Activated B cell treated with CpG ODN at 0.5 μM for 24 hours (primary cell): ENCODE data around the gene LENG9. TPM values are rescaled to one million over a fixed set of nuclear protein-coding genes. Genes with fewer than 3 reads are reported as not detected.

Source experiments
- ATAC-seq: fragments of 200-7000 bp; cut with Tn5 transposase; one replicate; pipeline ENCODE4 v1.10.0; 2021; ENCODE audit warnings: low read depth, mild to moderate bottlenecking, moderate library complexity
- CTCF ChIA-PET: fragments of 350-600 bp; sonication (Branson Sonifier 250); formaldehyde crosslinking; loops from one replicate; lab custom pipeline; 2021; ENCODE audit warnings: antibody characterized with exemption; lab: Charles Lee
- POLR2A ChIA-PET: fragments of 350-600 bp; sonication (Branson Sonifier 250); formaldehyde crosslinking; loops from one replicate; lab custom pipeline; 2021; ENCODE audit warnings: antibody characterized with exemption; lab: Charles Lee
- DNase-seq: peaks from one replicate; pipeline ENCODE4 v3.0.0; 2022
- H3K27ac Mint-ChIP-seq: one replicate; pipeline ENCODE4 v1.8.0; 2020; ENCODE audit warnings: mixed read lengths
- H3K27me3 Mint-ChIP-seq: one replicate; pipeline ENCODE4 v1.8.0; 2021; ENCODE audit warnings: mixed read lengths
- H3K36me3 Mint-ChIP-seq: one replicate; pipeline ENCODE4 v1.8.0; 2021; ENCODE audit warnings: low read depth, mixed read lengths
- H3K4me1 Mint-ChIP-seq: one replicate; pipeline ENCODE4 v1.8.0; 2021; ENCODE audit warnings: mixed read lengths
- H3K4me3 Mint-ChIP-seq: one replicate; pipeline ENCODE4 v1.8.0; 2020; ENCODE audit warnings: mild to moderate bottlenecking, mixed read lengths
- H3K9me3 Mint-ChIP-seq: one replicate; pipeline ENCODE4 v1.8.0; 2020; ENCODE audit warnings: mixed read lengths
- intact Hi-C: fragments of 100-400 bp; cut with micrococcal nuclease; formaldehyde crosslinking; loops from one replicate; pipeline ENCODE4 v1.15.1; 2024
- total RNA-seq: library from RNA; stranded (reverse); gene quantifications from 2 replicates; pipeline ENCODE4 v1.2.3, GENCODE V29; 2022
- TF ChIP-seq, protein P1 (sequence below): fragments of 200-600 bp; IDR thresholded peaks from one replicate; pipeline ENCODE4 v1.8.0; 2022; ENCODE audit warnings: antibody characterized with exemption, mild to moderate bottlenecking

The LENG9 gene
- total RNA-seq, 1 donor from 2014 or later: 8.5 TPM

DNA sequence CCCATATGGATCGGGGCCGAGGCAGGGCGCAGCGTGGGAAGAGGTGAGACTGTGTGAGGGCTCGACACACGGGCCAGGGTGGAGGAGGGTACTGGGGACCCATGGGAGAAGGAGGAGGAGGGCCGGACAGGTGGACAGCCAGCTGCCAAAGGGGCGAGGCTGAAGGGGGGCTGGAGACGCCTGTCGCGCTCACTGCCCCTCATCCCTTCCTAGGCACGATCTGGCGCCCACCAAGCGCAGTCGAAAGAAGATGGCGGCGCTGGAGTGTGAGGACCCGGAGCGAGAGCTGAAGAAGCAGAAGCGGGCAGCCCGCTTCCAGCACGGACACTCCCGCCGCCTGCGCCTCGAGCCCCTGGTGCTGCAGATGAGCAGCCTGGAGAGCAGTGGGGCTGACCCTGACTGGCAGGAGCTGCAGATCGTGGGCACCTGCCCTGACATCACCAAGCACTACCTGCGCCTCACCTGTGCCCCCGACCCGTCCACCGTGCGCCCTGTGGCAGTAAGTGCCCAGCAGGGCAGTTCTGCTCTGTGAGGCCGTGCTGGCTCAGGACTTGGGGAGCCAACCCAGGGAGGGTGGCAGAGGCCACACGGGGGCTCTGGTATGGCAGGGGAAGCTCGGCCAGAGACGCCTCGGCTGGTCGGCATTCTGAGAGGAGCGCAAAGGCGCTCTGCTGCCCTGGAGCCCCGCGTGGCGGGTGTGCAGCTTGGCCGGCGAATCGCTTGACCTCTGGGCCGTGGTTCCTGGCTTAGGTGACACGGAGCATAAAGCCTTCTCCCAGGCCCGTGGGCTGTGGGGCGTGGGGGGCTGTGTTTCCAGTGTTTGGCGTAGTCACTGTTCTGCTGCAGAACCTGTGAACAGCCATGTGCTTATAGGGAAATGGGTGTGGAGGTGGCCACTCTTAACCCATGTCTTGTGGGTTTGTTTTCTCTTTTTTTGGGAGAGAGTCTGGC, 6.9 kb downstream of the LENG9 start:
- POLR2A ChIA-PET: no interaction called here
- Mint-ChIP-seq H3K27me3 (no peaks in the 10 kb centered on the region), H3K36me3 (peaks cover 92% of the 10 kb centered on the region), H3K27ac (no peak overlapping the region), H3K9me3 (no peaks in the 10 kb centered on the region), H3K4me3 (no peak overlapping the region), H3K4me1 (peaks cover 21% of the 10 kb centered on the region)
- CTCF ChIA-PET: no interaction called here
- intact Hi-C loops: no loop called here
- ATAC-seq (no peak), DNase-seq (no peak)
- TF ChIP-seq, protein P1, sequence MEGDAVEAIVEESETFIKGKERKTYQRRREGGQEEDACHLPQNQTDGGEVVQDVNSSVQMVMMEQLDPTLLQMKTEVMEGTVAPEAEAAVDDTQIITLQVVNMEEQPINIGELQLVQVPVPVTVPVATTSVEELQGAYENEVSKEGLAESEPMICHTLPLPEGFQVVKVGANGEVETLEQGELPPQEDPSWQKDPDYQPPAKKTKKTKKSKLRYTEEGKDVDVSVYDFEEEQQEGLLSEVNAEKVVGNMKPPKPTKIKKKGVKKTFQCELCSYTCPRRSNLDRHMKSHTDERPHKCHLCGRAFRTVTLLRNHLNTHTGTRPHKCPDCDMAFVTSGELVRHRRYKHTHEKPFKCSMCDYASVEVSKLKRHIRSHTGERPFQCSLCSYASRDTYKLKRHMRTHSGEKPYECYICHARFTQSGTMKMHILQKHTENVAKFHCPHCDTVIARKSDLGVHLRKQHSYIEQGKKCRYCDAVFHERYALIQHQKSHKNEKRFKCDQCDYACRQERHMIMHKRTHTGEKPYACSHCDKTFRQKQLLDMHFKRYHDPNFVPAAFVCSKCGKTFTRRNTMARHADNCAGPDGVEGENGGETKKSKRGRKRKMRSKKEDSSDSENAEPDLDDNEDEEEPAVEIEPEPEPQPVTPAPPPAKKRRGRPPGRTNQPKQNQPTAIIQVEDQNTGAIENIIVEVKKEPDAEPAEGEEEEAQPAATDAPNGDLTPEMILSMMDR: no peak

DNA sequence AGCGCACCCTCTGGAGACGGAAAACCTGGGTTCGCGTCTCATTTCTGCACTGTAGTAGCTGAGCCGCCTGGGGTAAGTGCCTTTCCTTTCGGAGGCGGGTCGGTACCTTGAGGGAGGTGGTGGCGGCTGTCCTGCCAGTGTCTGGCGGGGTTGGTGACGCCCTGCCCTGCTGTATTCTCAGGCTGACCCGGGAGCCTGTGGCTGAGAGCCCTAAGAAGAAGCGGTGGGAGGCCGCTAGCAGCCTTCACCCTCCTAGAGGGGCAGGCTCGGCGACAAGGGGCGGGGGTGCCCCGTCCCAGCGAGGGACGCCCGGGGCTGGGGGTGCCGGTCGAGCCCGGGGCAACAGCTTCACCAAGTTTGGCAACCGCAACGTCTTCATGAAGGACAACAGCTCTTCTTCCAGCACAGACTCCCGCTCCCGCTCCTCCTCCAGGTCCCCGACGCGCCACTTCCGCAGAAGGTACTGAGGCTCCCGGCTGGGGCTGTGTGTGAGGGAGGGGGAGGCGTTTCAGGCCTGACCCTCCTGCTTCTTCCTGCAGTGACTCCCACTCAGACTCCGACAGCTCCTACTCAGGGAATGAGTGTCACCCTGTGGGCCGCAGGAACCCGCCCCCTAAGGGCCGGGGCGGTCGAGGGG, 7.7 kb downstream of the LENG9 start:
- DNase-seq (no peak), ATAC-seq (no peak)
- Mint-ChIP-seq H3K4me1 (peaks cover 27% of the 10 kb centered on the region), H3K9me3 (no peaks in the 10 kb centered on the region), H3K36me3 (peaks cover 92% of the 10 kb centered on the region), H3K27ac (no peak overlapping the region), H3K4me3 (no peak overlapping the region), H3K27me3 (no peaks in the 10 kb centered on the region)
- ChIA-PET CTCF (no interaction called here), POLR2A (no interaction called here)
- TF ChIP-seq, protein P1: no peak
- intact Hi-C loops: no loop called here

DNA sequence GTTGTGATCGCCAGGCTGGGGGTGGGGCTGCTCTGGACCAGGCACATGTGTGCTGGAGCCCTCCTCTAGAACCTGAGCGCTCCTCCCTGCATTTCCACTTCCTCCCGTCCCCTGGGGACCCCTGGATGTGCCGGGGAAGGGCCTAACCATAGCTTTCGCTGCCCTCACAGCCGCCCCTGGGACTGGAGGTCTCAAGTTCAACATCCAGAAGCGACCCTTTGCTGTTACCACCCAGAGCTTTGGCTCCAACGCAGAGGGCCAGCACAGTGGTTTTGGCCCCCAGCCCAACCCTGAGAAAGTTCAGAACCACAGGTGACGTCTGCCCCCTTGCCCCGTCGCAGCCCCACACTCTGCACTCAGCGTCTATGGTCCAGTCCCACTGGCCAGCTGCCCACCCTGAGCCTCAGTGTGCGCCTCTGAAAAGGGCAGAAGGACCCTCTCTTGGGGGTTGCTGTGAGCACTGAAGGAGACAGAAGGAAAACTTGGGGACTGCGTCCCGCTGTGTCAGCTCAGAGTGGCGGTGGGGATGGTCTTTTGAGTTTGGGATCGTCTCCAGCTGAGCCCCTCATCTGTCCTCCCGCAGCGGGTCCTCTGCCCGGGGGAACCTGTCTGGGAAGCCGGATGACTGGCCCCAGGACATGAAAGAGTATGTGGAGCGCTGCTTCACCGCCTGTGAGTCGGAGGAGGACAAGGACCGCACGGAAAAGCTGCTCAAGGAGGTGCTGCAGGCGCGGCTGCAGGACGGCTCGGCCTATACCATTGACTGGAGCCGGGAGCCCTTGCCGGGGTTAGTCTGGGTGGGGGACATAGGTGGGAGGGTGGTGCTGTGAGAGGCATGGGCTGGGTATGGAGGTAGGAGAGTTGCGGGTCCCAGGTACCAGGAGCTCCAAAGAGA, 8.6 kb downstream of the LENG9 start:
- intact Hi-C loops: no loop called here
- Mint-ChIP-seq H3K9me3 (no peaks in the 10 kb centered on the region), H3K4me3 (no peak overlapping the region), H3K36me3 (peaks cover 93% of the 10 kb centered on the region), H3K4me1 (peaks cover 36% of the 10 kb centered on the region), H3K27ac (no peak overlapping the region), H3K27me3 (no peaks in the 10 kb centered on the region)
- ChIA-PET POLR2A (interaction anchor here (0.5 to 0.6 kb wide), 2 partner anchors 296 to 348 kb away, joined by 3 read pairs; no protein-coding TSS in a partner anchor), CTCF (no interaction called here)
- TF ChIP-seq, protein P1: no peak
- no peak for ATAC-seq
- DNase-seq: no peak

DNA sequence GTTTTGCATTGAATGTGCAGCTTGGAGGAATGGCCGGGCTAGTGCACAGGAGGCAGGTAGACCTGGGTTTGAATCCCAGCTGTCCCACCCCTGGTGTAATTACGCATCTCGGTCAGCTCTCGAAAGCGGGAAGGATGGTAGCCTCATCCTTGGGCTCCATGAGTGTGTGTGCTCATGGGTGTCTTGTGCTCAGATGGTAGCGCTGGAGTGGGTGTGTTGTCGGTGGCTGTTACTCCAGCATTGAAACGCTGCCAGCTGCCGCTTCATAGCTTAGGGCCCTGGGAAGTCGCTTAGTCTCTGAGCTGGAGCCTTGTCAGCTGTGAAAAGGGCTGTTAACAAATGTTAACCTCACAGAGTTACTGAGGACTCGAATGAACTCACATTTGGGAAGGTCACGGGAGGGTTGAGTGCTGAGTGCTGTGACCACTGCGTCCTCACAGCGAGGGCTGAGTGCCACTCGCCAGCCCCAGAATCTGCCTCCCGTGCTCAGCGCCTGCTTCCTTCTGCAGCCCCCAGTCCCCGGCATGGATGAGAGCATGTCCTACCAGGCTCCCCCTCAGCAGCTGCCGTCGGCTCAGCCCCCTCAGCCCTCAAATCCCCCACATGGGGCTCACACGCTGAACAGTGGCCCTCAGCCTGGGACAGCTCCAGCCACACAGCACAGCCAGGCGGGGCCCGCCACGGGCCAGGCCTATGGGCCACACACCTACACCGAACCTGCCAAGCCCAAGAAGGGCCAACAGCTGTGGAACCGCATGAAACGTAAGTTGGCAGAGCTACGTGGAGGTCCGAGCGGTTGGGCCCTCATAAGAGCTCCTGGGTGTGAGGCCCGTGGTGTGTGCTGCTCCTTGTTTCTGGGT, 9.4 kb downstream of the LENG9 start:
- no peak for DNase-seq
- POLR2A ChIA-PET: interaction anchor here (0.5 to 1.7 kb wide), 4 partner anchors 8 to 347 kb away, joined by 3 to 5 read pairs (median 4); partner anchors contain the start of gene LENG9
- TF ChIP-seq, protein P1: no peak
- no peaks in the 10 kb centered on the region for H3K27me3 Mint-ChIP-seq
- CTCF ChIA-PET: no interaction called here
- peaks cover 37% of the 10 kb centered on the region for H3K4me1 Mint-ChIP-seq
- no peak overlapping the region for H3K27ac Mint-ChIP-seq
- no peak for ATAC-seq
- peaks cover 90% of the 10 kb centered on the region for H3K36me3 Mint-ChIP-seq
- H3K9me3 Mint-ChIP-seq: no peaks in the 10 kb centered on the region
- intact Hi-C loops: no loop called here
- H3K4me3 Mint-ChIP-seq: no peak overlapping the region
